GM12865 (cell line): Measurements from ENCODE around the gene CTNNB1.

Experiments
- DNase-seq: peaks from one replicate; pipeline ENCODE4 v3.0.0; 2010; ENCODE audit warnings: low read depth
- H3K4me3 ChIP-seq: 2 replicates; pipeline ENCODE4 v1.5.1; 2011; ENCODE audit warnings: mild to moderate bottlenecking, low read depth, low read length, control low read depth
- CTCF ChIP-seq: IDR thresholded peaks from 2 replicates; pipeline ENCODE4 v1.5.1; 2011; ENCODE audit warnings: low read length, control low read depth, low read depth, inconsistent platforms; ENCODE audit not compliant: insufficient read depth; ENCODE audit errors: missing control alignments

Gene CTNNB1

GRCh38 chr3:41241161-41241560 is 41.9 kb downstream of the CTNNB1 start:
- H3K4me3 ChIP-seq: no peak overlapping the region
- no peak for TF ChIP-seq CTCF
- DNase-seq: no peak

- TF ChIP-seq CTCF: no peak
- no peak overlapping the region for H3K4me3 ChIP-seq
- DNase-seq: no peak
These were observed 42.7 kb downstream of the CTNNB1 start for GRCh38 chr3:41241800-41242571.

- no peak overlapping the region for H3K4me3 ChIP-seq
- no peak for DNase-seq
- TF ChIP-seq CTCF: no peak
These were observed 43.9 kb downstream of the CTNNB1 start for GRCh38 chr3:41243183-41243582.

- H3K4me3 ChIP-seq: no peak overlapping the region
- no peak for DNase-seq
- no peak for TF ChIP-seq CTCF
These were observed 45.5 kb downstream of the CTNNB1 start for GRCh38 chr3:41244620-41245336.

- no peak for TF ChIP-seq CTCF
- no peak overlapping the region for H3K4me3 ChIP-seq
- no peak for DNase-seq
These were observed 48.0 kb downstream of the CTNNB1 start for GRCh38 chr3:41247055-41248004.

- no peak overlapping the region for H3K4me3 ChIP-seq
- no peak for DNase-seq
- TF ChIP-seq CTCF: no peak
These were observed 49.2 kb downstream of the CTNNB1 start for GRCh38 chr3:41248525-41248924.
